Coronary artery (tissue), 2 donors: ENCODE results near the gene TBCEL.
"Not testable (repeated sequence)": the region's sequence is repeated elsewhere in the genome, so short reads cannot be mapped to it uniquely, and the experiment has no call there.

ENCODE experiments used
- DNase-seq: peaks from one replicate; pipeline ENCODE4 v3.0.0-alpha.2; 2017; ENCODE audit warnings: low spot score
- H3K27ac ChIP-seq, 2 donors: fragments of 200-600 bp; sonication (generic); one replicate each; pipeline ENCODE4 v1.5.1; 2016 to 2019
- H3K4me3 ChIP-seq: fragments of 200-600 bp; sonication (generic); 2 replicates; pipeline ENCODE4 v1.5.1; 2016; ENCODE audit warnings: mild to moderate bottlenecking, moderate library complexity
- CTCF ChIP-seq: fragments of 200-600 bp; sonication (generic); IDR thresholded peaks from one replicate; pipeline ENCODE4 v1.5.1; 2019; ENCODE audit warnings: antibody characterized with exemption

The TBCEL gene

GRCh38 chr11:121004206-121004840 lies 19.6 kb upstream of the TBCEL start:
- H3K4me3 ChIP-seq: no peak overlapping the region
- TF ChIP-seq CTCF: no peak
- H3K27ac ChIP-seq: no peak overlapping the region
- no peak for DNase-seq

- DNase-seq: no peak
- Histone ChIP-seq H3K27ac (no peak overlapping the region), H3K4me3 (no peak overlapping the region)
- no peak for TF ChIP-seq CTCF
These were observed 17.0 kb upstream of the TBCEL start for GRCh38 chr11:121006922-121007321.

GRCh38 chr11:121008551-121008950 lies 15.4 kb upstream of the TBCEL start:
- no peak for TF ChIP-seq CTCF
- no peak for DNase-seq
- Histone ChIP-seq H3K27ac (no peak overlapping the region), H3K4me3 (no peak overlapping the region)

- H3K27ac ChIP-seq: no peak overlapping the region
- TF ChIP-seq CTCF: no peak
- no peak for DNase-seq
- H3K4me3 ChIP-seq: no peak overlapping the region
These were observed 11.8 kb upstream of the TBCEL start for GRCh38 chr11:121012091-121012490.

- Histone ChIP-seq H3K4me3 (no peak overlapping the region), H3K27ac (no peak overlapping the region)
- no peak for DNase-seq
- TF ChIP-seq CTCF: no peak
These were observed 5.2 kb upstream of the TBCEL start for GRCh38 chr11:121018746-121019145.

GRCh38 chr11:121021718-121022117 lies 2.2 kb upstream of the TBCEL start:
- H3K27ac ChIP-seq, DNase-seq, H3K4me3 ChIP-seq: not testable (repeated sequence)

- peak overlapping the region; percentile 96 for H3K4me3 ChIP-seq
- TF ChIP-seq CTCF: no peak
- DNase-seq: no peak
- no peak overlapping the region for H3K27ac ChIP-seq
These were observed 1.1 kb downstream of the TBCEL start for GRCh38 chr11:121024989-121025388.
